T-cell (primary cell): ENCODE results near the gene AADACL2. TPM values are rescaled to one million over a fixed set of nuclear protein-coding genes. Genes with fewer than 3 reads are reported as not detected.

Experiments
- ATAC-seq, 4 experiments: fragments of 200-7000 bp in 3 of 4; fragments of 150-1000 bp in 1 of 4; cut with Tn5 transposase; replicated peaks in 1 of 4; 1 replicate in 3 of 4; 2 replicates in 1 of 4; pipeline ENCODE4 v1.10.0; 2021; ENCODE audit warnings: moderate library complexity in 3 of 4, mild to moderate bottlenecking in 2 of 4, moderate number of reproducible peaks in 1 of 4
- CTCF ChIA-PET, 2 donors: fragments of 300-600 bp; sonication (Branson Sonifier 250); formaldehyde crosslinking; loops; one replicate each; lab custom pipeline; 2022; ENCODE audit warnings: antibody characterized with exemption in 2 of 2; lab: Charles Lee
- POLR2A ChIA-PET, 2 donors: fragments of 300-600 bp; sonication (Branson Sonifier 250); formaldehyde crosslinking; loops; one replicate each; lab custom pipeline; 2022; ENCODE audit warnings: antibody characterized with exemption in 2 of 2; lab: Charles Lee
- DNase-seq, 35 experiments: peaks; one replicate each; pipeline versions ENCODE4 v3.0.0 to v3.0.0-alpha.2; 2013 to 2023
- H3K27ac ChIP-seq: one replicate; pipeline ENCODE4 v1.5.1; 2013; ENCODE audit warnings: low read length
- H3K27me3 ChIP-seq, 2 experiments: replicated peaks in 1 of 2; 1 replicate in 1 of 2; 2 replicates in 1 of 2; pipeline versions ENCODE4 v1.6.1 to v1.7.0; 2013; ENCODE audit warnings: low read length in 1 of 2, mixed read lengths in 1 of 2; ENCODE audit not compliant: control insufficient read depth in 2 of 2, insufficient read depth in 2 of 2; ENCODE audit errors: extremely low read depth in 1 of 2
- H3K36me3 ChIP-seq, 2 donors: 1 replicate in 1 of 2; 2 replicates in 1 of 2; pipeline versions ENCODE4 v1.6.1 to v1.7.0; 2013; ENCODE audit warnings: low read length in 1 of 2; ENCODE audit not compliant: control insufficient read depth in 2 of 2, insufficient read depth in 1 of 2; ENCODE audit errors: extremely low read depth in 1 of 2
- H3K4me1 ChIP-seq, 2 experiments: 1 replicate in 1 of 2; 2 replicates in 1 of 2; pipeline versions ENCODE4 v1.6.1 to v1.7.0; 2013; ENCODE audit warnings: low read length in 2 of 2, mixed read lengths in 1 of 2; ENCODE audit not compliant: insufficient read depth in 2 of 2, control insufficient read depth in 1 of 2; ENCODE audit errors: extremely low read depth in 1 of 2
- H3K4me3 ChIP-seq, 2 donors: 1 replicate in 1 of 2; 2 replicates in 1 of 2; pipeline versions ENCODE4 v1.5.1 to v1.7.0; 2013; ENCODE audit warnings: mild to moderate bottlenecking in 2 of 2, low read length in 1 of 2, moderate library complexity in 1 of 2; ENCODE audit not compliant: control insufficient read depth in 1 of 2; ENCODE audit errors: extremely low read depth in 1 of 2
- H3K9me3 ChIP-seq: 2 replicates; pipeline ENCODE4 v1.7.0; 2013
- H3K27ac Mint-ChIP-seq, 2 donors: one replicate each; pipeline ENCODE4 v1.8.0; 2020 to 2021; ENCODE audit warnings: mild to moderate bottlenecking in 2 of 2, mixed read lengths in 2 of 2
- H3K27me3 Mint-ChIP-seq, 2 donors: one replicate each; pipeline ENCODE4 v1.8.0; 2021 to 2022; ENCODE audit warnings: mixed read lengths in 2 of 2
- H3K36me3 Mint-ChIP-seq: one replicate; pipeline ENCODE4 v1.8.0; 2021; ENCODE audit warnings: mixed read lengths
- H3K4me1 Mint-ChIP-seq, 3 donors: one replicate each; pipeline ENCODE4 v1.8.0; 2020 to 2022; ENCODE audit warnings: mixed read lengths in 3 of 3, mild to moderate bottlenecking in 1 of 3
- H3K4me3 Mint-ChIP-seq, 3 donors: one replicate each; pipeline ENCODE4 v1.8.0; 2020 to 2022; ENCODE audit warnings: mild to moderate bottlenecking in 3 of 3, mixed read lengths in 3 of 3, moderate library complexity in 3 of 3
- H3K9me3 Mint-ChIP-seq, 3 donors: one replicate each; pipeline ENCODE4 v1.8.0; 2020 to 2022; ENCODE audit warnings: mixed read lengths in 3 of 3
- WGBS: methylation state at CpG from one replicate; pipeline ENCODE4 v1.1.5; 2013; ENCODE audit warnings: missing lambda C conversion rate; ENCODE audit not compliant: insufficient coverage; 5-methylcytosine and 5-hydroxymethylcytosine counted together
- total RNA-seq, 35 experiments: library from RNA in 6 of 35; stranded (reverse) in 6 of 35; fragments of 120-200 nt in 1 of 35; gene quantifications; one replicate each; pipeline versions ENCODE4 v1.2.1 to v1.2.4 and lab custom pipeline; 2013 to 2026

Gene AADACL2
- total RNA-seq, 5 donors from 2014 or later (not counting 1 experiment from before 2014, with no cell fraction given), result not detected

GRCh38 chr3:151800431-151800830 is 66.7 kb downstream of the AADACL2 start:
- DNase-seq (no peak), ATAC-seq (no peak)
- Histone ChIP-seq H3K27me3 (no peaks in the 10 kb centered on the region), H3K36me3 (no peaks in the 10 kb centered on the region), H3K4me1 (no peaks in the 10 kb centered on the region), H3K9me3 (no peaks in the 10 kb centered on the region), H3K4me3 (no peak overlapping the region), H3K27ac (no peak overlapping the region)
- Mint-ChIP-seq H3K4me1 (no peaks in the 10 kb centered on the region), H3K36me3 (no peaks in the 10 kb centered on the region), H3K4me3 (no peak overlapping the region), H3K27ac (no peak overlapping the region), H3K9me3 (no peaks in the 10 kb centered on the region), H3K27me3 (peaks cover 0 to 5% of the 10 kb centered on the region in 2 donors)
- WGBS, result no CpG with 5 or more reads among the region's 2 CpGs
- ChIA-PET CTCF (no interaction called here), POLR2A (interaction anchor here in 1 of 2 donors (0.6 kb wide), 2 partner anchors 45 to 699 kb away, joined by 3 read pairs; no protein-coding TSS in a partner anchor)

- DNase-seq (no peak), ATAC-seq (no peak)
- peaks cover 4 to 17% of the 10 kb centered on the region in 2 donors for H3K27me3 Mint-ChIP-seq
- H3K9me3 Mint-ChIP-seq, result peaks cover 9 to 18% (median 10%) of the 10 kb centered on the region in 3 donors
- no peaks in the 10 kb centered on the region for H3K4me1 ChIP-seq
- POLR2A ChIA-PET, result no interaction called here
- H3K36me3 ChIP-seq, result no peaks in the 10 kb centered on the region
- peaks cover 0 to 4% of the 10 kb centered on the region in 2 experiments for H3K27me3 ChIP-seq
- no CpG with 5 or more reads among the region's 1 CpG for WGBS
- no peaks in the 10 kb centered on the region for H3K4me1 Mint-ChIP-seq
- H3K36me3 Mint-ChIP-seq, result peaks cover 4% of the 10 kb centered on the region
- H3K27ac Mint-ChIP-seq, result no peak overlapping the region
- H3K4me3 Mint-ChIP-seq, result no peak overlapping the region
- CTCF ChIA-PET, result no interaction called here
- no peaks in the 10 kb centered on the region for H3K9me3 ChIP-seq
- no peak overlapping the region for H3K27ac ChIP-seq
- H3K4me3 ChIP-seq, result no peak overlapping the region
Observed at GRCh38 chr3:151804267-151804666, 70.5 kb downstream of the AADACL2 start.

- peaks cover 4% of the 10 kb centered on the region for H3K36me3 Mint-ChIP-seq
- H3K9me3 Mint-ChIP-seq, result peaks cover 9 to 18% (median 10%) of the 10 kb centered on the region in 3 donors
- no peaks in the 10 kb centered on the region for H3K36me3 ChIP-seq
- 88% methylated on average over 15 of the region's 15 CpGs for WGBS
- H3K4me1 ChIP-seq, result no peaks in the 10 kb centered on the region
- no peak overlapping the region for H3K4me3 ChIP-seq
- CTCF ChIA-PET, result no interaction called here
- H3K27ac ChIP-seq, result no peak overlapping the region
- no peaks in the 10 kb centered on the region for H3K4me1 Mint-ChIP-seq
- DNase-seq, result no peak
- H3K27me3 ChIP-seq, result peaks cover 0 to 6% of the 10 kb centered on the region in 2 experiments
- H3K9me3 ChIP-seq, result no peaks in the 10 kb centered on the region
- H3K27me3 Mint-ChIP-seq, result peaks cover 4 to 17% of the 10 kb centered on the region in 2 donors
- no peak overlapping the region for H3K27ac Mint-ChIP-seq
- H3K4me3 Mint-ChIP-seq, result no peak overlapping the region
- ATAC-seq, result no peak
- POLR2A ChIA-PET, result no interaction called here
Observed at GRCh38 chr3:151806838-151807237, 73.1 kb downstream of the AADACL2 start.

Other genes with a start within 250 kb of the AADACL2 start
- under 1 TPM in 3 of 5 donors, not detected in 2; 0.20 to 0.38 (median 0.25) TPM for gene AADAC, start 80.2 kb downstream of the AADACL2 start, total RNA-seq
- not detected for gene SUCNR1, start 139.7 kb downstream of the AADACL2 start, total RNA-seq